GM19397 (cell line): Measurements from ENCODE around the gene NOX5.
A peak's percentile ranks its signal among the peaks of the same experiment; 100 is the strongest.

ENCODE experiments used
- ATAC-seq: cut with Tn5 transposase; IDR thresholded peaks from one replicate; pipeline ENCODE4 v1.9.1; 2021; ENCODE audit warnings: mild to moderate bottlenecking, moderate library complexity; ENCODE audit not compliant: unreplicated experiment

The NOX5 gene

DNA sequence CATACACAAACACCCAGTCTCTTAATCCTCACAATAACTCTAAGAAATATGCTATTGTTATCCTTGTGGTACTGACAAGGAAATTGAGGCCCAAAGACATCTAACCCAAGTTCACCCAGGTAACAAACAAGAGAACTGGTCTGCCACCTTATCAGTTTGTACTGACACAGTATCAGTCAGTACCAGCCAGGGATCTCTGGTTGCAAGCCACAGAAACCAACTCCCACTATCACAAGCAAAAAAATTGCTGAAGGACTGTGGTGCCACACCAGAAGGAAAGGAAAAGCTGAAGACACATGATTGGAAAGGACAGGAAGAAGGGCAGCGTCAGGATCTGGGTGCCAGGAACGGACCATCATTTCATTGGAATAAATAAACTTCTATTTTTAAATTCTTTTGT lies 82.1 kb downstream of the NOX5 start:
- ATAC-seq, result no peak

GRCh38 chr15:69098771-69099170 lies 84.3 kb downstream of the NOX5 start:
- ATAC-seq, result no peak

- no peak for ATAC-seq
Measured at GRCh38 chr15:69099941-69100340, 85.4 kb downstream of the NOX5 start.

- no peak for ATAC-seq
Measured at GRCh38 chr15:69100821-69101220, 86.3 kb downstream of the NOX5 start.

- ATAC-seq, result peak; percentile 71
Measured at GRCh38 chr15:69104050-69104750, 89.7 kb downstream of the NOX5 start.

- ATAC-seq, result no peak
Measured at GRCh38 chr15:69105451-69105985, 91.0 kb downstream of the NOX5 start.

DNA sequence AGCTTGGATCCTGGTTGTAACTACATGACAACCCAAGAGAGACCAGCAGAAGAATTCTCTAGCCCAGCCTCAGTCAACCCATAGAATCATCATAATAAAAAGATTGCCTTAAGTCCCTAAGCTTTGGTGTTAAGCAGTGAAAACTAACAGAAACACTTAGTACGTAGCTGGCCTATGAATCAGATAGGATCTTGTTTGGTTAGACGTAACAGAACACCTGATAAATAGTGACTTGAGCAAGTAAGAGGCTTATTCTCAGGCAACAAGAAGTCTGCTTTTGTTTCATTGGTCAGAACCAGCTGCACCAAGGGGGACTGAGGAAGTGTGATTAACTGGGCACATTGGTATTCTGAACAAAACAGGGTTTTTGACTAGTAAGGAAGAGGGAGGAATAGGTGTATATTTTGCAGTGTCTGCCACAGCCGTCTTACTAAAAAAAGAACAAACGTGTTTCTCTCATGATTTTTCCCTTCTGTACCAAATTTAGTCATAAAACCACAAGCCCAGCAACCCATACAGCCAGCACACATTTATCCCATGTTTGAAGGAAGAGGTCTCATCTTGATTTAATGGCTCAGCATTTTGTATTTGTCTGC lies 92.6 kb downstream of the NOX5 start:
- ATAC-seq, result no peak
